SKM-1 treated with dmso at 0.1 percent for 144 hours (cell line): ENCODE data around the gene KDM4F.

Experiments used
- DNase-seq: peaks from one replicate; lab custom pipeline; 2025; ENCODE audit not compliant: unreplicated experiment; lab: John Stamatoyannopoulos, UW

KDM4F gene

DNA sequence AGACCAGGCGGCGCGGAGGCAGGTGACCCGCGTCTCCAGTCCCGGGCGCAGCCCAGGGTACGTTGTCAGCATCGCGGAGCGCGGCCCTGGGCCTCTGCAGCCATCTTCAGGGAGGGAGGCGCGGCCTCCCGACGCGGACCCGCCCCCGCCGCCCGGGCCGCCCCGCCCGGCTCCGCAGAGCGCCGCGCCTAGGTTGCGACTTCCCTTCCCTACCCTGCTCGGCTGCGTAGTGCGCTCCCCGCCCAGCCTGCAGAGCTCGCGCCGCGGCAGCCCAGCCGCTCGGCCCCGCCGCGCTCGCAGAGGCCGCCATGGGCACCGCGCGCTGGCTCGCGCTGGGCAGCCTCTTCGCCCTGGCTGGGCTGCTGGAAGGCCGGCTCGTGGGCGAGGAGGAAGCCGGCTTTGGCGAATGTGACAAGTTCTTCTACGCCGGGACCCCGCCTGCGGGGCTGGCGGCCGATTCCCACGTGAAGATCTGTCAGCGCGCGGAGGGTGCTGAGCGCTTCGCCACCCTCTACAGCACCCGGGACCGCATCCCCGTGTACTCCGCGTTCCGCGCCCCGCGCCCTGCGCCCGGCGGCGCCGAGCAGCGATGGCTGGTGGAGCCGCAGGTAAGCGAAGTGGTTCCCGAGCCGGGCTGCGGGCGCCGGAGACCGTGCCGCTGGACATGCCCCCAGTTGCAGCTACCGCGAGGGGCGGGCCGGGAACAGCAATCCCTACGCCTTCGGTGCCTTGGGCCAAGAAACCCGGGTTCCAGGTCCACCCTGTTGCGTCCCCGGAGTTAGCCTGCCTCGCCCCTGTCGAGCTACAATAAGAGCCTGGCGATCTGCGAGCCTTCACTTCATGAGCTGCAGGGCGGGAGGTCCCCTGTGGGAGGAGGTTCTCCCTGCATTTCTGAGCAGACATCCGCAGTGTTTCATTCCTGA lies 40.7 kb downstream of the KDM4F start, which contains the start of gene ENDOD1:
TSS of gene ENDOD1 (plus strand) at position 227 of the 923 bp plus-strand sequence. CDS start at position 309, 82 bp downstream.
- DNase-seq, result peak; percentile 50

DNA sequence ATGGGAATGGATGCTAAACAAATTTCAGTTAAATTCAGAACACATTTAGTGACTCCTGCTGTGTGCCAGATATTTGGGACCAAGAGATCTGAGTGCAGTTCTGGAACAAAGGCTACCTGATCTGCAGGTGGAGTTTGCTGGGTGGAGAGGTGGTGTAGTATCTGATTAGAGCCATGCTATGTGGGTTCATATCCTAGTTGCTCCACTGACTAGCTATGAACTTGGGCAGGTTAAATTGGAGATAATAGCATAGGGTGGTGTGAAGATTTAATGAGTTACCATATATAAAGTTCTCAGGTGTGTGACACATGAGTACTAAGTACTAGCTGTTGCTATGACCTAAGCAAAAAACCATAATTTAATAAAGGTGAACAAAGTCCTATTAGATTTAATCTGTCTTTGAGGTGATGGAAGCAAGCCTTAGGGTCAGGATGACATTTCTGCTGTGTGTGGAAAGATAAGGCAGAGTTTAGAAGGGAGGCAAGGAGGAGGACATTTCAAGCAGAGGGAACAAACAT lies 42.5 kb downstream of the KDM4F start:
- no peak for DNase-seq

DNA sequence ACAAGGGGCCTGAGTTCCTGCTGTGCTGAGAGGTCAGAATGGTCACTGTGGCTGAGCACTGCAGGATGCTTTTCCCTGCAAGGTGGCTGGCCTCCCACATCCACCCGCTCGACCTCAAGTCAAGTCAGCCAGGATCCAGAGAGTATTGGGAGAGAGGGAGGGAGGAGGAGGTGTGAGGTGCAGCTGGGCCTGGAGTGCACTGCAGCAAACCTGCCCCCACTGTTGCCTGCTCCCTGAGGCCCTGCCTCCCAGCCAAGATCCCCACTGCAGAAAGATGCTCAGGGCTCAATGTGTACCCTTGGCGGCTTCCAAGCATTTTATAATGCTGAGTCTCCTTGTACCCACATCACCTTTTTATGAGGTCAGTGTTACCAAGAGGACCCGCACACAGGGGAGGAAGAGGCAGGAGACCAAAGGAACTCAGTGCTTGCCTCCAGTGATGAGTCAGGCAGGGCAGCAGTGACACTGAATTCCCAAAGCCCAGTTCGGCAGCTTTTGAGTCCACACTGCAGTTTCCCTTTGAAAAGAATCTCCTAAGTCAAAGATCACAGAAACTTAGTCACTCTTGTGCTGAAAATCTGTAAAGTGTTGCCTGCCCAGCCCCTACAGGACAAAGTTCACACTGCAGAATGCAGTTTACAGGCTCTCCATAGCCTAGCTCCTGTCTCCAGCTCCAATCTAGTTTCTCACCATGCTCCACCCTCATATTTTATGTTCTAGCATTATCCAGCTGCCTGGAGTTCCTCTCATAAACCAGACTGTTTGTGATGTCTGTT lies 43.5 kb downstream of the KDM4F start:
- DNase-seq, result peak; percentile 4

DNA sequence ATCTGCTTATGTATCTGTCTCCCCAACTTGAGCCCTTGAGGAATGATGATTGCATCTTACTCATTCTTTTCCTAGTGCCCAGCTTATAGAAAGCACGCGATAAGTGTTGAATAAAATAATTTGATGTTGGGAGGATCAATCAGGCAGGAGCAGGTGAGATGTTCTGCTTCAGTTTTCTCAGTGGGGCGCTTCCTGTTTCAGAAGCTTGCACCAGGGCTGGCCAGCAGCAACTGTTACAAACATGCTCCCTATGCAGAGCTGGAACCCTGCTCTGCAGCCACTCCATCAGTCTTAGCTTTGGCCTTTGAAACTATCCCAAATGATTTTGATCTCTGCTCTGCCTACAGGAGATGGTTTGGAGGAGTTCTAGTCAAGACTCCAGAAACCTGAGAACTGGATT lies 44.3 kb downstream of the KDM4F start:
- no peak for DNase-seq

DNA sequence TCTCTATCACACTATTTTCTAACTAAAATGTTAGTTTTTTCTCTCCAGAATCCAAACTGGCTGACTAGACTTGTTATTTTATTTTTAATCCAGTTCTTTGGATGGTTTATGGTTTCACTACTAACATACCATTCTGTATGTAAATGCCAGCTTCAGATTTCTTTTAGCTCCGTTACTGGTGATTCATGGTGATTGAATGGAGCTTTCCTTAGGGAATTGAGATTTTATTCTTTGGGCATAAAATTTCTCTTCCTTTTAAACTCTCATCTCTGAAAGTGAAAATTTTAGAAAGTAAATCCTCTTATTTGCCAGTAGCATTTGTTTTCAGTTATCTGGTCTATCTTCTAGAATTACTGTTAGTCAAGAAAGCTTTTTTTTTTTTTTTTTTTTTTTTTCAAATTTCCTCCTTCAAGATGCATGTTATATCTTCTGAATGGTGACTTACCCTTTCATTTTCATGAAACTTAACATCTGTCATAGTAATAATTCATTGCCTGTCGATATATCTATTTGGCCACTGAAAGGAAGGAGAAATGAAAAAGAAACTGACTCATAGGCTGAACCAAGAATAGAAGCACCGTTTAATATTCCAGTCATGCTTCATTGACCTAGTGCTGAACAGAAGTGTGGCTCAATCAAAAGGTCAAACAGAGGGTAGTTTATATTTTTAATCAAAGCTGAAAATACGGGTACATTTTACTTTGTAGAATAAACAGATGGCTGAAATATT lies 46.8 kb downstream of the KDM4F start:
- DNase-seq, result no peak

DNA sequence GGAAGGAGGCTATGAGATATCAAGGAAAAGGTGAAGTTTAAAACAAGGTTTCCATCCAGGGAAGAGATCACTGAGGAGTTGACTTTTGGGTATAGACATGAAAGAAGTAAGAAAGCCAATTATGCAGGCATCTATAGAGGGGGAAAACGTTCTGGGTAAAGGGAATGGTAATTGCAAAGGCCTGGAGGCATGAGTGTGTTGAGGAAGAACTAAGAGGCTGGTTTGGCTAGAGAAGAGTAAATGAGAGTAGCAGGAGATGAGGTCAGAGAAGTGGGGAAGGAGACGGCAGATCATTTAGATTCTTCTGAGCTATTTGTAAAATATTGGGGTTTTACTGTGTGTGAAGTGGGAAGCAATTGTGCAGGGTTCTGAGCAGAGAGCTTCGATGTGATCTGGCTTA lies 48.0 kb downstream of the KDM4F start:
- no peak for DNase-seq

DNA sequence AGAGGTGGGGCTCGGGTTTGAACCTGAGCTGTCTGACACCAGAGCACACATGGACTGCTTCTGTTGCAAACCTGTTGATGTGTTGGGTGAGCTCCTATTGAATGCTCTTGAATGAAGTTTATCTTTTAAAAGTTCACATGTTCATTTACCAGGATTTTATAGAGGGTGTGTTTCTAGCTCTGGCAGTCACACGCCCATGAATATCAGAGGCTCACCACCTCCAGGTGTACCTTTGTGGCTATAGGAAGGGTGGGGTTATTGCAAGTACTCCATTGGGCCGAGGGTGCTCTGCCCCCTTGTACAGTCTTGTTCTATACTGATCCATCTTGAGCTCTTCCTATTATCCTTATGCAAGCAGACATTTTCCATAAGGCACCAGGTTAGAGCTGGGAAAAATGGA lies 49.6 kb downstream of the KDM4F start:
- DNase-seq, result no peak

DNA sequence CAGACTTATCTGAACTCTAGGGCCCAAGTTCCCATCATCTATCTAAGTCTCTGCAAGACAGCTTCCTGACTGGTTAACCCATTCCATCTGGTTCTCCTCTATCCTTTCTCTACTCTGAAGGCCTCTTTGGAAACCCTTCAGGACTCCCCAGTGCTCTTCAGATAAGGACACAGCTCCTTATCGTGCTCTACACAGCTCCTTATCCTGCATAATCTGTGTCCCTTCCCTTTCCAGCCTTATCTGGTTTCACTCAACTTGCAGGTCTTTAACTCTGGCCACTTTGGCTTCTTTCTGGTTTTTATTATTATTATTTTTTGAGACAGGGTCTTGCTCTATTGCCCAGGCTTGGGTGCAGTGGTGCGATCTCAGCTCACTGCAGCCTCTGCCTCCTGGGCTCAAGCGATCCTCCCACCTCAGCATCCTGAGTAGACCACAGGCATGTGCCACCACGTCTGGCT lies 51.0 kb downstream of the KDM4F start:
- DNase-seq, result no peak
